GM23338 (cell line): ENCODE results near the gene SLC8A3. TPM values are rescaled to one million over a fixed set of nuclear protein-coding genes. Genes with fewer than 3 reads are reported as not detected.

Experiments used
- ATAC-seq: fragments of 200-7000 bp; cut with Tn5 transposase; 3 replicates; pipeline ENCODE4 v1.9.1; 2020
- DNase-seq: peaks from one replicate; pipeline ENCODE4 v3.0.0-alpha.2; 2015; ENCODE audit warnings: low spot score
- H2AFZ ChIP-seq: fragments of 200-600 bp; sonication (generic); 2 replicates; pipeline ENCODE4 v1.8.0; 2016; ENCODE audit warnings: antibody characterized with exemption, mild to moderate bottlenecking, moderate library complexity
- H3F3A ChIP-seq: fragments of 200-600 bp; sonication (generic); replicated peaks from 2 replicates; pipeline ENCODE4 v1.8.0; 2017; ENCODE audit warnings: antibody characterized with exemption, mixed run types, low read depth
- H3K27ac ChIP-seq: fragments of 200-600 bp; sonication (generic); 2 replicates; pipeline ENCODE4 v1.6.1; 2016; ENCODE audit warnings: low read depth
- H3K27me3 ChIP-seq: fragments of 200-600 bp; sonication (generic); 2 replicates; pipeline ENCODE4 v1.8.0; 2016; ENCODE audit warnings: mild to moderate bottlenecking, mixed run types, moderate library complexity; ENCODE audit not compliant: insufficient read depth
- H3K36me3 ChIP-seq: fragments of 200-600 bp; sonication (generic); 2 replicates; pipeline ENCODE4 v1.8.0; 2016; ENCODE audit warnings: mild to moderate bottlenecking; ENCODE audit not compliant: insufficient read depth
- H3K4me1 ChIP-seq: fragments of 200-600 bp; sonication (generic); 2 replicates; pipeline ENCODE4 v1.8.0; 2016; ENCODE audit warnings: mild to moderate bottlenecking, moderate library complexity; ENCODE audit not compliant: insufficient read depth
- H3K4me2 ChIP-seq: fragments of 200-600 bp; sonication (generic); 2 replicates; pipeline ENCODE4 v1.7.1; 2017; ENCODE audit warnings: mixed run types
- H3K4me3 ChIP-seq: fragments of 200-600 bp; sonication (generic); 2 replicates; pipeline ENCODE4 v1.6.1; 2016; ENCODE audit warnings: mixed run types
- H3K79me2 ChIP-seq: fragments of 200-600 bp; sonication (generic); replicated peaks from 2 replicates; pipeline ENCODE4 v1.8.0; 2017; ENCODE audit warnings: mild to moderate bottlenecking; ENCODE audit not compliant: insufficient read depth
- H3K9me2 ChIP-seq: fragments of 200-600 bp; sonication (generic); 2 replicates; pipeline ENCODE4 v1.8.0; 2017; ENCODE audit not compliant: insufficient read depth
- H4K20me1 ChIP-seq: fragments of 200-600 bp; sonication (generic); replicated peaks from 2 replicates; pipeline ENCODE4 v1.8.0; 2017; ENCODE audit warnings: mild to moderate bottlenecking; ENCODE audit not compliant: insufficient read depth
- H3K27ac Mint-ChIP-seq: 2 replicates; pipeline ENCODE4 v1.8.0; 2020; ENCODE audit warnings: inconsistent platforms, mild to moderate bottlenecking, moderate library complexity, mixed read lengths
- H3K27me3 Mint-ChIP-seq: 3 replicates; pipeline ENCODE4 v1.8.0; 2022; ENCODE audit warnings: low read depth, mild to moderate bottlenecking, moderate library complexity, mixed read lengths, inconsistent platforms; ENCODE audit not compliant: insufficient read depth, poor library complexity
- H3K36me3 Mint-ChIP-seq: 3 replicates; pipeline ENCODE4 v1.8.0; 2021; ENCODE audit warnings: low read depth, mild to moderate bottlenecking, inconsistent platforms, moderate library complexity, mixed read lengths
- H3K4me1 Mint-ChIP-seq: 3 replicates; pipeline ENCODE4 v1.8.0; 2020; ENCODE audit warnings: mild to moderate bottlenecking, inconsistent platforms, mixed read lengths
- H3K4me3 Mint-ChIP-seq: 3 replicates; pipeline ENCODE4 v1.8.0; 2021; ENCODE audit warnings: moderate library complexity, mild to moderate bottlenecking, inconsistent platforms, mixed read lengths
- H3K9me3 Mint-ChIP-seq: 3 replicates; pipeline ENCODE4 v1.8.0; 2020; ENCODE audit warnings: moderate library complexity, mild to moderate bottlenecking, inconsistent platforms, mixed read lengths
- CREB1 ChIP-seq: fragments of 250-450 bp; sonication (Bioruptor Pico); IDR thresholded peaks from 2 replicates; pipeline ENCODE4 v1.5.0; 2020; ENCODE audit warnings: low read depth, mild to moderate bottlenecking, moderate library complexity
- CTCF ChIP-seq, 2 experiments: fragments of 200-600 bp in 1 of 2; sonication (generic) in 1 of 2; conservative IDR thresholded peaks; 2 replicates each; pipeline versions ENCODE4 v1.5.1 to v1.6.1; 2016 to 2017; ENCODE audit warnings: antibody characterized with exemption in 2 of 2, low read depth in 2 of 2, mild to moderate bottlenecking in 2 of 2, moderate library complexity in 1 of 2
- EZH2 ChIP-seq: fragments of 200-600 bp; sonication (generic); IDR thresholded peaks from one replicate; pipeline ENCODE4 v1.8.0; 2017; ENCODE audit warnings: antibody characterized with exemption, mild to moderate bottlenecking, low read depth; ENCODE audit not compliant: unreplicated experiment
- EZH2phosphoT487 ChIP-seq: fragments of 200-600 bp; sonication (generic); IDR thresholded peaks from one replicate; pipeline ENCODE4 v1.8.1; 2018; ENCODE audit warnings: antibody characterized with exemption; ENCODE audit not compliant: unreplicated experiment
- JUNB ChIP-seq: IDR thresholded peaks from one replicate; pipeline ENCODE4 v1.6.1; 2016; ENCODE audit warnings: antibody characterized with exemption; ENCODE audit not compliant: unreplicated experiment
- NANOG ChIP-seq: IDR thresholded peaks from 2 replicates; pipeline ENCODE4 v1.6.1; 2016; ENCODE audit warnings: antibody characterized with exemption, borderline replicate concordance
- POLR2AphosphoS5 ChIP-seq: IDR thresholded peaks from 2 replicates; pipeline ENCODE4 v1.6.1; 2016; ENCODE audit warnings: antibody characterized with exemption, low read depth
- STAT1 ChIP-seq: IDR thresholded peaks from one replicate; pipeline ENCODE4 v1.6.1; 2016; ENCODE audit warnings: antibody characterized with exemption; ENCODE audit not compliant: unreplicated experiment
- ZNF114 ChIP-seq: fragments of 250-450 bp; sonication (Bioruptor Pico); IDR thresholded peaks from 2 replicates; pipeline ENCODE4 v1.5.0; 2020; ENCODE audit warnings: mild to moderate bottlenecking, moderate library complexity
- ZNF331 ChIP-seq: fragments of 250-450 bp; sonication (Bioruptor Pico); IDR thresholded peaks from 2 replicates; pipeline ENCODE4 v1.5.0; 2020; ENCODE audit warnings: low read depth, mild to moderate bottlenecking, moderate library complexity
- polyA plus RNA-seq: library from polyadenylated mRNA; unstranded; fragments of >200 nt; fragmentation: Nextera tagmentation; extraction: Ambion mirVana; gene quantifications from 2 replicates; pipeline ENCODE4 v1.2.1, GENCODE V29; 2016
- total RNA-seq: library from RNA; depleted of rRNA; stranded (reverse); fragments of >200 nt; shearing (Covaris generic); gene quantifications from 2 replicates; pipeline ENCODE4 v1.2.3, GENCODE V29; 2014
- TF ChIP-seq, protein P1 (sequence below): fragments of 250-450 bp; sonication (Bioruptor Pico); IDR thresholded peaks from 2 replicates; pipeline ENCODE4 v1.5.0; 2020; ENCODE audit warnings: mild to moderate bottlenecking, moderate library complexity

The SLC8A3 gene
- total and polyA plus RNA-seq, 2 experiments from 2014 or later = 0.82 to 2.0 TPM

- no peaks in the 10 kb centered on the region for H3K36me3 ChIP-seq
- peaks cover 7% of the 10 kb centered on the region; the same call in 1 of the 2 replicates for H3K9me2 ChIP-seq
- H3F3A ChIP-seq = no peaks in the 10 kb centered on the region
- TF ChIP-seq CTCF (conservative IDR thresholded peaks at IDR 0.05; ENCODE audit: low read depth in 2 of 2) (peak; percentile 91 to 99), ZNF331 (CRISPR knock-in tag) (no peak)
- no peak overlapping the region for H3K4me3 Mint-ChIP-seq
- H3K4me3 ChIP-seq = no peak overlapping the region
- DNase-seq (peak; percentile 89), ATAC-seq (peak; percentile 90)
- no peak overlapping the region for H3K27ac ChIP-seq
- H2AFZ ChIP-seq = peak overlapping the region; percentile 16; the same call in 1 of the 2 replicates
- peaks cover 9% of the 10 kb centered on the region for H3K27me3 Mint-ChIP-seq
- H4K20me1 ChIP-seq = no peaks in the 10 kb centered on the region
- no peak overlapping the region for H3K27ac Mint-ChIP-seq
- no peaks in the 10 kb centered on the region for H3K27me3 ChIP-seq
- no peaks in the 10 kb centered on the region for H3K36me3 Mint-ChIP-seq
- no peaks in the 10 kb centered on the region for H3K9me3 Mint-ChIP-seq
- H3K4me2 ChIP-seq = no peak overlapping the region
- no peaks in the 10 kb centered on the region for H3K79me2 ChIP-seq
- H3K4me1 ChIP-seq = 0 out of 2 replicates have a peak, but pooled peaks cover 3% of the 10 kb centered on the region
- peaks cover 15% of the 10 kb centered on the region for H3K4me1 Mint-ChIP-seq
Measured at GRCh38 chr14:70027785-70028428, 160.8 kb downstream of the SLC8A3 start.

DNA sequence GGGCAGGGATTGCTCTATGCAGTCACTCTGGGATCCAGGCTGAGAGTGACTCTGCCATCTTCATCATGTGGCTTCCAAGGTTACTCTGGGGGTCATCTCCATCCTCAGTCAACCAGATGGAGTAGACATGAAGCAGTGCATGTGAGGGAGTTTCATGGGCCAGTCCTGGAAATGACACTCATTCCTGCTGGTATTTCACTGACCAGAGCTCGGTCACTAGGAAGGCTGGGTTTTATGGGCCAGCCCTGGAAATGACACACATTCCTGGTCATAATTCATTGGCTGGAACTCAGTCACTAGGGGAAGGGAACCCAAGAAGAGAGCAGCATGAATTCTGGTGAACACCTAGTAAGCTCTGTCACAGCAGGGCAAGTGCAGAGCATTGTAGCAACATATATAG lies 164.9 kb downstream of the SLC8A3 start:
- Histone ChIP-seq H3K27ac (no peak overlapping the region), H3F3A (no peaks in the 10 kb centered on the region), H3K9me2 (0 out of 2 replicates have a peak, but pooled peaks cover 4% of the 10 kb centered on the region), H3K36me3 (no peaks in the 10 kb centered on the region), H3K4me2 (no peak overlapping the region), H3K4me1 (no peaks in the 10 kb centered on the region), H3K79me2 (no peaks in the 10 kb centered on the region), H3K27me3 (no peaks in the 10 kb centered on the region), H2AFZ (no peak overlapping the region), H3K4me3 (no peak overlapping the region), H4K20me1 (no peaks in the 10 kb centered on the region)
- H3K4me3 Mint-ChIP-seq = no peak overlapping the region
- no peaks in the 10 kb centered on the region for H3K9me3 Mint-ChIP-seq
- H3K27ac Mint-ChIP-seq = no peak overlapping the region
- H3K36me3 Mint-ChIP-seq = no peaks in the 10 kb centered on the region
- H3K4me1 Mint-ChIP-seq = peaks cover 4% of the 10 kb centered on the region
- H3K27me3 Mint-ChIP-seq = peaks cover 7% of the 10 kb centered on the region
- no peak for DNase-seq
- ATAC-seq = no peak
- no peak for TF ChIP-seq CREB1 (CRISPR knock-in tag)
- no peak for TF ChIP-seq EZH2phosphoT487
- no peak for TF ChIP-seq ZNF114
- no peak for TF ChIP-seq JUNB
- TF ChIP-seq POLR2AphosphoS5 = no peak
- TF ChIP-seq NANOG = no peak
- TF ChIP-seq, protein P1, sequence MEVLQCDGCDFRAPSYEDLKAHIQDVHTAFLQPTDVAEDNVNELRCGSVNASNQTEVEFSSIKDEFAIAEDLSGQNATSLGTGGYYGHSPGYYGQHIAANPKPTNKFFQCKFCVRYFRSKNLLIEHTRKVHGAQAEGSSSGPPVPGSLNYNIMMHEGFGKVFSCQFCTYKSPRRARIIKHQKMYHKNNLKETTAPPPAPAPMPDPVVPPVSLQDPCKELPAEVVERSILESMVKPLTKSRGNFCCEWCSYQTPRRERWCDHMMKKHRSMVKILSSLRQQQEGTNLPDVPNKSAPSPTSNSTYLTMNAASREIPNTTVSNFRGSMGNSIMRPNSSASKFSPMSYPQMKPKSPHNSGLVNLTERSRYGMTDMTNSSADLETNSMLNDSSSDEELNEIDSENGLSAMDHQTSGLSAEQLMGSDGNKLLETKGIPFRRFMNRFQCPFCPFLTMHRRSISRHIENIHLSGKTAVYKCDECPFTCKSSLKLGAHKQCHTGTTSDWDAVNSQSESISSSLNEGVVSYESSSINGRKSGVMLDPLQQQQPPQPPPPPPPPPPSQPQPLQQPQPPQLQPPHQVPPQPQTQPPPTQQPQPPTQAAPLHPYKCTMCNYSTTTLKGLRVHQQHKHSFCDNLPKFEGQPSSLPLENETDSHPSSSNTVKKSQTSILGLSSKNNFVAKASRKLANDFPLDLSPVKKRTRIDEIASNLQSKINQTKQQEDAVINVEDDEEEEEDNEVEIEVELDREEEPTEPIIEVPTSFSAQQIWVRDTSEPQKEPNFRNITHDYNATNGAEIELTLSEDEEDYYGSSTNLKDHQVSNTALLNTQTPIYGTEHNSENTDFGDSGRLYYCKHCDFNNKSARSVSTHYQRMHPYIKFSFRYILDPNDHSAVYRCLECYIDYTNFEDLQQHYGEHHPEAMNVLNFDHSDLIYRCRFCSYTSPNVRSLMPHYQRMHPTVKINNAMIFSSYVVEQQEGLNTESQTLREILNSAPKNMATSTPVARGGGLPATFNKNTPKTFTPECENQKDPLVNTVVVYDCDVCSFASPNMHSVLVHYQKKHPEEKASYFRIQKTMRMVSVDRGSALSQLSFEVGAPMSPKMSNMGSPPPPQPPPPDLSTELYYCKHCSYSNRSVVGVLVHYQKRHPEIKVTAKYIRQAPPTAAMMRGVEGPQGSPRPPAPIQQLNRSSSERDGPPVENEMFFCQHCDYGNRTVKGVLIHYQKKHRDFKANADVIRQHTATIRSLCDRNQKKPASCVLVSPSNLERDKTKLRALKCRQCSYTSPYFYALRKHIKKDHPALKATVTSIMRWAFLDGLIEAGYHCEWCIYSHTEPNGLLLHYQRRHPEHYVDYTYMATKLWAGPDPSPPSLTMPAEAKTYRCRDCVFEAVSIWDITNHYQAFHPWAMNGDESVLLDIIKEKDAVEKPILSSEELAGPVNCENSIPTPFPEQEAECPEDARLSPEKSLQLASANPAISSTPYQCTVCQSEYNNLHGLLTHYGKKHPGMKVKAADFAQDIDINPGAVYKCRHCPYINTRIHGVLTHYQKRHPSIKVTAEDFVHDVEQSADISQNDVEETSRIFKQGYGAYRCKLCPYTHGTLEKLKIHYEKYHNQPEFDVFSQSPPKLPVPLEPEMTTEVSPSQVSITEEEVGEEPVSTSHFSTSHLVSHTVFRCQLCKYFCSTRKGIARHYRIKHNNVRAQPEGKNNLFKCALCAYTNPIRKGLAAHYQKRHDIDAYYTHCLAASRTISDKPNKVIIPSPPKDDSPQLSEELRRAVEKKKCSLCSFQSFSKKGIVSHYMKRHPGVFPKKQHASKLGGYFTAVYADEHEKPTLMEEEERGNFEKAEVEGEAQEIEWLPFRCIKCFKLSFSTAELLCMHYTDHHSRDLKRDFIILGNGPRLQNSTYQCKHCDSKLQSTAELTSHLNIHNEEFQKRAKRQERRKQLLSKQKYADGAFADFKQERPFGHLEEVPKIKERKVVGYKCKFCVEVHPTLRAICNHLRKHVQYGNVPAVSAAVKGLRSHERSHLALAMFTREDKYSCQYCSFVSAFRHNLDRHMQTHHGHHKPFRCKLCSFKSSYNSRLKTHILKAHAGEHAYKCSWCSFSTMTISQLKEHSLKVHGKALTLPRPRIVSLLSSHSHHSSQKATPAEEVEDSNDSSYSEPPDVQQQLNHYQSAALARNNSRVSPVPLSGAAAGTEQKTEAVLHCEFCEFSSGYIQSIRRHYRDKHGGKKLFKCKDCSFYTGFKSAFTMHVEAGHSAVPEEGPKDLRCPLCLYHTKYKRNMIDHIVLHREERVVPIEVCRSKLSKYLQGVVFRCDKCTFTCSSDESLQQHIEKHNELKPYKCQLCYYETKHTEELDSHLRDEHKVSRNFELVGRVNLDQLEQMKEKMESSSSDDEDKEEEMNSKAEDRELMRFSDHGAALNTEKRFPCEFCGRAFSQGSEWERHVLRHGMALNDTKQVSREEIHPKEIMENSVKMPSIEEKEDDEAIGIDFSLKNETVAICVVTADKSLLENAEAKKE (CRISPR knock-in tag) = no peak
- TF ChIP-seq ZNF331 (CRISPR knock-in tag) = no peak
- no peak for TF ChIP-seq EZH2
- TF ChIP-seq STAT1 = no peak
- TF ChIP-seq CTCF (conservative IDR thresholded peaks at IDR 0.05; ENCODE audit: low read depth in 2 of 2) = no peak
